Neural progenitor cell (in vitro differentiated cells): Measurements from ENCODE around the gene YEATS2. TPM values are rescaled to one million over a fixed set of nuclear protein-coding genes. Genes with fewer than 3 reads are reported as not detected.

Experiments
- DNase-seq: peaks from one replicate; pipeline ENCODE4 v3.0.0-alpha.2; 2016; ENCODE audit warnings: low spot score
- H2AFZ ChIP-seq: fragments of 200-600 bp; sonication (generic); replicated peaks from 2 replicates; pipeline ENCODE4 v1.6.1; 2016; ENCODE audit warnings: antibody characterized with exemption
- H3F3A ChIP-seq: fragments of 200-600 bp; sonication (generic); 2 replicates; pipeline ENCODE4 v1.6.1; 2016; ENCODE audit warnings: antibody characterized with exemption, low read depth
- H3K27ac ChIP-seq: fragments of 200-600 bp; sonication (generic); 2 replicates; pipeline ENCODE4 v1.5.1; 2016; ENCODE audit warnings: mild to moderate bottlenecking
- H3K27me3 ChIP-seq: fragments of 200-600 bp; sonication (generic); 2 replicates; pipeline ENCODE4 v1.6.1; 2016; ENCODE audit warnings: mild to moderate bottlenecking, moderate library complexity
- H3K36me3 ChIP-seq: fragments of 200-600 bp; sonication (generic); 2 replicates; pipeline ENCODE4 v1.5.1; 2016
- H3K4me1 ChIP-seq: fragments of 200-600 bp; sonication (generic); 2 replicates; pipeline ENCODE4 v1.6.1; 2016; ENCODE audit warnings: mixed run types
- H3K4me2 ChIP-seq: fragments of 200-600 bp; sonication (generic); 2 replicates; pipeline ENCODE4 v1.6.1; 2016
- H3K4me3 ChIP-seq: fragments of 200-600 bp; sonication (generic); 2 replicates; pipeline ENCODE4 v1.5.1; 2016
- H3K79me2 ChIP-seq: fragments of 200-600 bp; sonication (generic); 2 replicates; pipeline ENCODE4 v1.6.1; 2016; ENCODE audit warnings: low read depth
- H3K9ac ChIP-seq: fragments of 200-600 bp; sonication (generic); 2 replicates; pipeline ENCODE4 v1.6.1; 2016
- H3K9me3 ChIP-seq: fragments of 200-600 bp; sonication (generic); 2 replicates; pipeline ENCODE4 v1.5.1; 2016; ENCODE audit warnings: low read depth
- H4K20me1 ChIP-seq: fragments of 200-600 bp; sonication (generic); 2 replicates; pipeline ENCODE4 v1.6.1; 2016; ENCODE audit warnings: low read depth
- H3K27ac Mint-ChIP-seq: 3 replicates; pipeline ENCODE4 v1.8.0; 2021; ENCODE audit warnings: mixed read lengths
- H3K27me3 Mint-ChIP-seq: 2 replicates; pipeline ENCODE4 v1.8.0; 2022; ENCODE audit warnings: low read depth, mild to moderate bottlenecking, inconsistent platforms, moderate library complexity, mixed read lengths; ENCODE audit not compliant: insufficient read depth
- H3K36me3 Mint-ChIP-seq: 3 replicates; pipeline ENCODE4 v1.8.0; 2021; ENCODE audit warnings: mixed read lengths
- H3K4me1 Mint-ChIP-seq: 3 replicates; pipeline ENCODE4 v1.8.0; 2021; ENCODE audit warnings: mixed read lengths
- H3K4me3 Mint-ChIP-seq: 3 replicates; pipeline ENCODE4 v1.8.0; 2021; ENCODE audit warnings: mild to moderate bottlenecking, moderate library complexity, mixed read lengths
- H3K9me3 Mint-ChIP-seq: 3 replicates; pipeline ENCODE4 v1.8.0; 2020; ENCODE audit warnings: mixed read lengths
- CTCF ChIP-seq: fragments of 200-600 bp; sonication (generic); IDR thresholded peaks from 2 replicates; pipeline ENCODE4 v1.5.1; 2017; ENCODE audit warnings: antibody characterized with exemption, mild to moderate bottlenecking
- EZH2 ChIP-seq: fragments of 200-600 bp; sonication (generic); IDR thresholded peaks from 2 replicates; pipeline ENCODE4 v1.6.1; 2017; ENCODE audit warnings: antibody characterized with exemption, mild to moderate bottlenecking, moderate library complexity
- EZH2phosphoT487 ChIP-seq: fragments of 200-600 bp; sonication (generic); IDR thresholded peaks from 2 replicates; pipeline ENCODE4 v1.6.1; 2017; ENCODE audit warnings: antibody characterized with exemption
- total RNA-seq: library from RNA; depleted of rRNA; stranded (reverse); fragments of >200 nt; gene quantifications from 2 replicates; pipeline ENCODE4 v1.2.3, GENCODE V29; 2015; ENCODE audit warnings: low replicate concordance

YEATS2 gene
- total RNA-seq, 1 donor from 2014 or later: 72.1 TPM

DNA sequence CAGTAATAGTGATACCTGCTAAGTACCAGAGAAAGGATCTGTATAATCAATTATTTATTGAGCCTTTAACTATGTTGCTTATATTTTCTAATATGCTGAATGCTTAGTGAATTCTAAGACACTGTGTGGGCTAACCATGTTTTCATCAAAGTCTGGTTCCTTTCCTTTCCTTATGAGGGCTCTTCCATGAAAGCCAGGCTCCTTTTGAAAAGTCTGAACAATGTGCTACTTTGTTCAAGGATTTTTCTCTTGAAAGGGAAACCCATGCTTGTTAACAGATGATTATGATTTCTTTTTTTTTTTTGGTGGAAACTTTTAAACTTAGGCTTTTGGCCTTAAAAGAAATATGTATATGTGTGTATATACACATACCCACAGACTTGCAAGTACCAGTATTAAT is 17.0 kb downstream of the YEATS2 start:
- peaks cover 26% of the 10 kb centered on the region for H3K36me3 Mint-ChIP-seq
- Histone ChIP-seq H3K4me1 (no peaks in the 10 kb centered on the region), H3K9ac (no peak overlapping the region), H3K79me2 (peaks cover 79% of the 10 kb centered on the region), H4K20me1 (peaks cover 44% of the 10 kb centered on the region), H3K4me3 (no peak overlapping the region), H3F3A (peaks cover 6% of the 10 kb centered on the region), H3K27ac (no peak overlapping the region), H3K4me2 (no peak overlapping the region), H3K9me3 (no peaks in the 10 kb centered on the region), H2AFZ (no peak overlapping the region), H3K36me3 (peaks cover 17% of the 10 kb centered on the region), H3K27me3 (no peaks in the 10 kb centered on the region)
- no peak overlapping the region for H3K4me3 Mint-ChIP-seq
- H3K27me3 Mint-ChIP-seq: no peaks in the 10 kb centered on the region
- H3K27ac Mint-ChIP-seq: no peak overlapping the region
- no peak for DNase-seq
- TF ChIP-seq CTCF (no peak), EZH2 (no peak), EZH2phosphoT487 (no peak)
- H3K4me1 Mint-ChIP-seq: no peaks in the 10 kb centered on the region
- H3K9me3 Mint-ChIP-seq: no peaks in the 10 kb centered on the region

DNA sequence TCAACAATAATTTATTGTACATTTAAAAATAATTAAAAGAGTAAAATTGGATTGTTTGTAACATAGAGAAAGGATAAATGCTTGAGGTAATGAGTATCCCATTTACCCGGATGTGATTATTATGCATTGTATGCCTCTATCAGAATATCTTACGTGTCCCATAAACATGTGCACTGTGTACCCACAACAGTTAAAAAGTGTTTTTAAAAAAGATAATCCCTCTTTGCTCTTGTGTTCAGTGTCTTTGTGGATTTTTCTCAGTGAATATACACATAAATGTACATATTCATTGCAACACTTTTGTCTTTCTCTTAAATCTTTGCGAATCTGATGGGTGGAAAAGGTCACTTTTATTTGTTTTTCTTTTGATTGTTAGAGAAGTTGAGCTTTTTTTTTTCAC is 20.4 kb downstream of the YEATS2 start:
- peaks cover 4% of the 10 kb centered on the region for H3F3A ChIP-seq
- Mint-ChIP-seq H3K36me3 (peaks cover 34% of the 10 kb centered on the region), H3K4me1 (no peaks in the 10 kb centered on the region), H3K4me3 (no peak overlapping the region), H3K27me3 (peaks cover 3% of the 10 kb centered on the region), H3K9me3 (no peaks in the 10 kb centered on the region), H3K27ac (no peak overlapping the region)
- H3K79me2 ChIP-seq: peaks cover 46% of the 10 kb centered on the region
- H3K4me2 ChIP-seq: no peak overlapping the region
- no peak overlapping the region for H3K27ac ChIP-seq
- no peak overlapping the region for H3K9ac ChIP-seq
- H3K4me3 ChIP-seq: no peak overlapping the region
- H3K36me3 ChIP-seq: peaks cover 33% of the 10 kb centered on the region
- H2AFZ ChIP-seq: no peak overlapping the region
- H3K27me3 ChIP-seq: no peaks in the 10 kb centered on the region
- no peak for DNase-seq
- H3K4me1 ChIP-seq: no peaks in the 10 kb centered on the region
- H4K20me1 ChIP-seq: peaks cover 22% of the 10 kb centered on the region
- TF ChIP-seq CTCF (no peak), EZH2 (no peak), EZH2phosphoT487 (no peak)
- H3K9me3 ChIP-seq: no peaks in the 10 kb centered on the region

- H3K36me3 Mint-ChIP-seq: peaks cover 59% of the 10 kb centered on the region
Observed at GRCh38 chr3:183725387-183725786, 27.8 kb downstream of the YEATS2 start.

More at GRCh38 chr3:183725387-183725786, 27.8 kb downstream of the YEATS2 start:
- no peak for TF ChIP-seq CTCF
- no peak for TF ChIP-seq EZH2phosphoT487
- no peak for TF ChIP-seq EZH2
- no peaks in the 10 kb centered on the region for H3K4me1 Mint-ChIP-seq
- H3K4me3 Mint-ChIP-seq: no peak overlapping the region
- no peak overlapping the region for H3K27ac ChIP-seq
- H3K9me3 ChIP-seq: no peaks in the 10 kb centered on the region
- peaks cover 8% of the 10 kb centered on the region for H3K79me2 ChIP-seq
- no peak for DNase-seq
- no peak overlapping the region for H3K4me3 ChIP-seq
- H3K27ac Mint-ChIP-seq: no peak overlapping the region
- H3K4me1 ChIP-seq: no peaks in the 10 kb centered on the region
- no peaks in the 10 kb centered on the region for H3K27me3 ChIP-seq
- no peaks in the 10 kb centered on the region for H4K20me1 ChIP-seq
- H2AFZ ChIP-seq: no peak overlapping the region
- H3K9me3 Mint-ChIP-seq: no peaks in the 10 kb centered on the region
- peaks cover 3% of the 10 kb centered on the region for H3K27me3 Mint-ChIP-seq
- H3K4me2 ChIP-seq: no peak overlapping the region
- peaks cover 60% of the 10 kb centered on the region for H3K36me3 ChIP-seq
- H3K9ac ChIP-seq: no peak overlapping the region
- H3F3A ChIP-seq: peaks cover 4% of the 10 kb centered on the region
